GM19023 (cell line): ENCODE data around the gene PUM1.
"Not testable (repeated sequence)": the region's sequence is repeated elsewhere in the genome, so short reads cannot be mapped to it uniquely, and the experiment has no call there.

Source experiments
- ATAC-seq: cut with Tn5 transposase; IDR thresholded peaks from one replicate; pipeline ENCODE4 v1.9.1; 2021; ENCODE audit warnings: mild to moderate bottlenecking, moderate library complexity; ENCODE audit not compliant: unreplicated experiment

PUM1 gene

GRCh38 chr1:30966690-30967369 lies 98.7 kb downstream of the PUM1 start:
- no peak for ATAC-seq

DNA sequence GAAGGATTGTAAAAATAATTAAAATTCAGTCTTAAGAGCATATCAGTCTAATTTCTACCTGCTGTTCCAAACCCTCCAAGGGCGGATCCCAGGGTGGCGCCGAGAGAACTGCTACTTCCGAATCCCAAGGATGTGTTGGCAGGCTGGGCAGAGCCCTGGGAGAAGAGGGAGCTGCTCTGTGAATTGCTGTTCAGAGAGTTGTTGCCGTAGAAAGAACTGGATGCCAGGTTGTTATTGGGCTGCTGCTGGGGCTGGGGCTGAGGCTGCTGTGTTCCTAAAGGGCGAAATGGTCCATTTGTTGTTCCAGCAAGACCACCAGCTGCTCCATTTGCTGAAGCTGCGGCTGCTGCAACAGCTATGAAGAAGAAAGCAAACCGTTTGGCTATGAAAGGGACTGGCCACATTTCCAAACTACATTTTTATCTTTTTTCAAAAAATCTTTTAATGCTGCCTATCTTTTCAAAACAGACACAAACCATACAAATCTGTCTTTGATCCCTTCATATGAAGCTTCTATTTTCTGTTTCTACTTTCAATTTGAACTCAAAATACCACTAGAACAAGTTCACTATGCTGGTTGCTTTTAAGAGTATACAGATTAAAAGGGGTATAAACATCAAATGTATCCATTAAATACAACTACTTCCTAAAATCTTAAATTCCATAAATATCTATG lies 99.5 kb downstream of the PUM1 start:
- ATAC-seq = no peak

- ATAC-seq = no peak
Observed at GRCh38 chr1:30964706-30965105, 100.8 kb downstream of the PUM1 start.

GRCh38 chr1:30962609-30963508 lies 102.7 kb downstream of the PUM1 start:
- no peak for ATAC-seq

- ATAC-seq = no peak
Observed at GRCh38 chr1:30957560-30958222, 107.8 kb downstream of the PUM1 start.

- ATAC-seq = no peak
Observed at GRCh38 chr1:30955448-30956015, 110.0 kb downstream of the PUM1 start.

DNA sequence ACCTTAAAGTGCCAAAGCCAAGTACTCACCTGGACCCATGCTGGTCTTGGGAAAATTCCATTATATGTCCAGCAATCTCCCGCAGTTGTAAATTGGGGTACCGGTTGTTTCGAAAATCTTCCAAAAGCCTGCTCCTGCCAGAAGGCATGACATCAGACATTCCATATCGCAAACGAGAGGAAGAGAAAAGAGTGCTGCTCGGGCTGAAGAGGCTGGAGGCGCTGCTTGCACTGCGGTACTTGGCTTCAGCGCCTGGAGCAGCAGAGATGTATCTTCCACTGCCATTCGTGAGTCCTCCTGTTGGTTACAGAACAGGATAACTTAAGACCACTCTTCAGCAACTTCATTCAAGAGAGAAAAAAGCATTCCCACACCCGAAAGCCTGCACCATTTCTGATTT lies 111.8 kb downstream of the PUM1 start:
- no peak for ATAC-seq

GRCh38 chr1:30952098-30952497 lies 113.4 kb downstream of the PUM1 start:
- no peak for ATAC-seq

- ATAC-seq = no peak
Observed at GRCh38 chr1:30950700-30951099, 114.8 kb downstream of the PUM1 start.

- ATAC-seq = no peak
Observed at GRCh38 chr1:30950053-30950452, 115.5 kb downstream of the PUM1 start.

- ATAC-seq = not testable (repeated sequence)
Observed at GRCh38 chr1:30949487-30949838, 116.1 kb downstream of the PUM1 start.

GRCh38 chr1:30948813-30949486 lies 116.6 kb downstream of the PUM1 start:
- ATAC-seq = not testable (repeated sequence)

DNA sequence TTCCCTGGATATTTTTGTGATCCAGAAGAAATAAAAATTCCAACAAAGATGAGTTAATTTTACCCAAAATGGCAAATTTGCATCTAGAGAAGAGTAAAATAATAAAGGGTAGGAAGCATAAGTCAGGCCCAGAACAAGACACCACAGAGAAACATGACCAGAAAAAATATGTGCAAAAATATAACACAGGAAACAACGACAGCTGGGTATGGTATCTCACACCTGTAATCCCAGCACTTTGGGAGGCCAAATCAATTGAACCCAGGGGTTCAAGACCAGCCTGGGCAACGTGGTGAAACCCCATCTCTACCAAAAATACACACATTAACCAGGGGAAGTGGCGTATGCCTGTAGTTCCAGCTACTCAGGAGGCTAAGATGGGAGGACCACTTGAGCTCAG lies 117.2 kb downstream of the PUM1 start:
- no peak for ATAC-seq

GRCh38 chr1:30947212-30947611 lies 118.3 kb downstream of the PUM1 start:
- ATAC-seq = no peak

GRCh38 chr1:30942326-30942963 lies 123.1 kb downstream of the PUM1 start:
- ATAC-seq = no peak

- ATAC-seq = no peak
Observed at GRCh38 chr1:30940541-30940940, 125.0 kb downstream of the PUM1 start.

DNA sequence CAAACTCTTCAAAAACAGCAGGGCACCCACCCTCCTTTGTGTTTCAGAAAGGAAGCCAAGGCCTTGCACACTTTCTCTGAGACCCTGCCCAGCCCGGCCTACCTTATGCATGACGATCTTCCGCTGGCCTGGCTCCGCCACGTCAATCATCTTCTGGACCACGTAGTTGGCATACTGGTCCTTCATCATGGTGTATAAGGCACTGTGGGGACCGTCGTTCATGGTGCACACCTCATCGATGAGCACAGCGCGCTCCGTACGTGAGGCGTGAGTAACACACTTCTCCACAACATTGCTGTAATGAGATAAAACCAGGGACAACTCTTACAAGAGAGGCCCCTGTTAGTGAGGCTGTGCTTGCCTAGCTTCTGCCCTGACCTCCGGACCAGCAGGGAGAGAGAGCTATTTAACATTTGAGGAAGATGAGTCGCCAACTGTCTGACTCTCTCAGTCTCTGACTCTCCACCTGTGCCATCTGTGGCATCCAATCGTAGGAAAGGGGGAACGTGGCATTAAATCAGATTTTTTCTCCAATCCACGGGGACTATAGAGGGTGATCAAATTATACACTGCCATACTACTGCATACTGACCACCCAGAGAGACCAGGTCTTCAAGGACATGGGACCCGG lies 128.9 kb downstream of the PUM1 start:
- ATAC-seq = no peak

- ATAC-seq = not testable (repeated sequence)
Observed at GRCh38 chr1:30935758-30936157, 129.8 kb downstream of the PUM1 start.

DNA sequence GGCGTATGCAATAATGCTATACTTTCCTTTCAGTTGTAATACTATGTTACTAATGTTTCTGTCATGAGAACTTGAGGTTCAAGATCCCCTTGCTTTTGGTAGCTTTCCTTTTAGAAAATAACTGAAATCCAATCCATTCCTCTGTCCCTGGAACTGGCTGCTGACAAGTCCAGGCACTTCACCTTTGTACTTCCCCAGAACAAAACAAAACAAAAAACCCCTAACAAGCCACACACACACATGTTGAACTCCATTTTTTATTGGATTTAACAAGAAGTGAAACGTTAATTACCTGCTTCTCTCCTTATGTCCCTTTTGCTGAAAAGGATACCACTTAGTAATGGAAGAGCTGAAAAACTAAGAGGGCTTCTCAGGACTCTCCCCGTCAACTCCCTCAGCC lies 130.9 kb downstream of the PUM1 start:
- ATAC-seq = no peak
